Stimulated activated CD8-positive, alpha-beta memory T cell treated with anti-CD3 and anti-CD28 coated beads, Interleukin-4, amount 100 ng/mL, for 1 hour (primary cell): Measurements from ENCODE around the gene SAMD11.
"Not testable (repeated sequence)": the region's sequence is repeated elsewhere in the genome, so short reads cannot be mapped to it uniquely, and the experiment has no call there.

Experiments
- DNase-seq, 2 donors: peaks; one replicate each; pipeline ENCODE4 v3.0.0-alpha.2; 2020; ENCODE audit warnings: low read depth in 2 of 2, low spot score in 1 of 2

SAMD11 gene, protein sequence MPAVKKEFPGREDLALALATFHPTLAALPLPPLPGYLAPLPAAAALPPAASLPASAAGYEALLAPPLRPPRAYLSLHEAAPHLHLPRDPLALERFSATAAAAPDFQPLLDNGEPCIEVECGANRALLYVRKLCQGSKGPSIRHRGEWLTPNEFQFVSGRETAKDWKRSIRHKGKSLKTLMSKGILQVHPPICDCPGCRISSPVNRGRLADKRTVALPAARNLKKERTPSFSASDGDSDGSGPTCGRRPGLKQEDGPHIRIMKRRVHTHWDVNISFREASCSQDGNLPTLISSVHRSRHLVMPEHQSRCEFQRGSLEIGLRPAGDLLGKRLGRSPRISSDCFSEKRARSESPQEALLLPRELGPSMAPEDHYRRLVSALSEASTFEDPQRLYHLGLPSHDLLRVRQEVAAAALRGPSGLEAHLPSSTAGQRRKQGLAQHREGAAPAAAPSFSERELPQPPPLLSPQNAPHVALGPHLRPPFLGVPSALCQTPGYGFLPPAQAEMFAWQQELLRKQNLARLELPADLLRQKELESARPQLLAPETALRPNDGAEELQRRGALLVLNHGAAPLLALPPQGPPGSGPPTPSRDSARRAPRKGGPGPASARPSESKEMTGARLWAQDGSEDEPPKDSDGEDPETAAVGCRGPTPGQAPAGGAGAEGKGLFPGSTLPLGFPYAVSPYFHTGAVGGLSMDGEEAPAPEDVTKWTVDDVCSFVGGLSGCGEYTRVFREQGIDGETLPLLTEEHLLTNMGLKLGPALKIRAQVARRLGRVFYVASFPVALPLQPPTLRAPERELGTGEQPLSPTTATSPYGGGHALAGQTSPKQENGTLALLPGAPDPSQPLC

DNA sequence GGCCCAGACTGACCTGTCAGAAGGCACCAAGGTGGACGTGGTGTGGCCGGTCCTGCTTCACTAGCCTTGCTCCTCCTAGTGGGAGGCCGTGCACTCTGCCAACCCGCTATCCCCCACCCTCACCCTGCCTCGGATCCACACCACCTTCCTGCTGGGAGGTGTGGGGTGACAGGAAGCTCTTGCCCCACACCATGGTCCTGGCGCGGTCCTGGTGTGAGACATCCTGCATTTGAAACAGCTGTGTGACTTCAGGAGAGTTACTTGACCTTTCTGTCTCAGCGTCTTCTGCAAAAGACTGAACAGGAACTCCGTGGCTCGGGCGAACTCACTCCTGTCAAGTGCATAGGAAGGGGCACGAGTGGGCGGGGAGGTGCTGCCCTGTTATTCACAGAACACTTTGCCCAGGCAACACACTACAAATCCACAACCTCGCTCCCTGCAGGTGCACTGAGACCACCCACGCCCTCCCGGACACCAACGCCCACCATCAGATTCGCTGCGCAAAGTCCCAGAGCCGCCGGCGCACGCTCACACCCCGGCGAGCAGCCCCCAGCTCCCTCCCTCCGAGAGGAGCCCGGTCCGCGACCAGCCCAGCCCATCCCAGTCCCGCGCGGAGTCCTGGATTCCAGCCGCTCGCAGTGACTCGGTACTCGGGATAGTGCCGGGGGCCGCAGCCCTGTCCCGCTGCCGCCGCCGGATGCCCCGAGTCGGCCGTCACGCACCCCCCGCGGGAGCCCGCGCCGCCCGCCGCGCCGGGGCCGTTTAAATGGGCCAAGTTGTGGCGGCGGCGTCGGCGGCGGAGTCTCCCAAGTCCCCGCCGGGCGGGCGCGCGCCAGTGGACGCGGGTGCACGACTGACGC, at the start of gene SAMD11:
Gene SAMD11, plus strand, starts transcription at position 793 of the 860 bp plus-strand sequence. CDS start 509 bp downstream, outside the sequence.
- peak; percentile 22 to 30 for DNase-seq

GRCh38 chr1:876428-877208, 47.1 kb upstream of the SAMD11 start:
- DNase-seq = not testable (repeated sequence)

DNA sequence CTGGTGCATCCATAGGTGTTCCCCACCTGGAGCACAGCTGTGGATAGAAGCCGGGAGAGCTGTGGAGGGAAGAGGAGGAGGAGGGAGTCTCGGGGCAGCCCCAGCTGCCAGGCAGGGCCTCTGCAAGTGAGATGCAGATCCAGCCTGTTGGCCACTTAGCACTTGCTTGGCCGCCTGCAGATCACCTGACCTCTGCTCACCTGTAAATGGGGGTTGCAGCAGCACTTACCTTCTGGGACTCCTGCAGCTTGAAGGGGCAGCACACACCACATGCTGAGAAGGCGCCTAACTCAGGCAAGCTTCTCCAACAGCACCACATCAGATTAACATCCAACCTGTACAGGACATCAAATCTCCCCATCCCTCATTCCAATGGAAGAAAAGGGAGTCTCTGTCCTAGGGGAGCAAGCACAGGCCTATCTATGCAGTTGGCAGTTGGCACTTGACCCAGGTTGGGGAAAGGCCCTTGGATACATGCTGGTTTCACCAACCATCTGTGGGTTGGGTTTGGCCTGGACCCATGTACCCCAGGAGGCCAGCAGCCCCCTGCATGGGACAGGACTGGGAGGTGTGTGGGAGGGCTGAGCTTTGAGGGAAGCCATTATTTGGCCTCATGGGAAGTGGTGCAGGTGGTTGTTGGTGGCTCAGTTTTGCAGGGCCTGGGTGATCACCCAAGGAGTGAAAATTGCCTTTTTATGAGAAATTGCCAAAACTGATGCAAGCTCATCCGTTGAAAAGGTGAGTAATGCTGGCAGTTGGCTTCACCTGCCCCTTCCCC, 46.3 kb upstream of the SAMD11 start:
- not testable (repeated sequence) for DNase-seq

DNA sequence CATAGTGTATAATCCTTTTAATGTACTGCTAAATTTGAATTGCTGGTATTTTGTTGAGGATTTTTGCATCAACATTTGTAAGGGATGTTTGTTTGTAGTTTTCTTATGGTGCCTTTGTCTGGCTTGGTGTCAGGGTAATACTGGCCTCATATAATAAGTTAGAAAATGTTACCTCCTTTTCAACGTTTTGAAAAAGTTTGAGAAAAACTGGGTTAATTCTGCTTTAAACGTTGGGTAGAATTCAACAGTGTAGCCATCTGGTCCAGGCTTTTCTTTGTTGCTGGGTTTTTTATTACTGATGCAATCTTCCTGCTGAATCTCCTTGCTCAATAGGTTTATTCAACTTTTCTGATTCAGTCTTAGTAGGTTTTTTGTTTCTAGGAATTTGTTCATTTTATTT, 43.2 kb upstream of the SAMD11 start:
- not testable (repeated sequence) for DNase-seq

GRCh38 chr1:880915-881314, 42.8 kb upstream of the SAMD11 start:
- DNase-seq = not testable (repeated sequence)

DNA sequence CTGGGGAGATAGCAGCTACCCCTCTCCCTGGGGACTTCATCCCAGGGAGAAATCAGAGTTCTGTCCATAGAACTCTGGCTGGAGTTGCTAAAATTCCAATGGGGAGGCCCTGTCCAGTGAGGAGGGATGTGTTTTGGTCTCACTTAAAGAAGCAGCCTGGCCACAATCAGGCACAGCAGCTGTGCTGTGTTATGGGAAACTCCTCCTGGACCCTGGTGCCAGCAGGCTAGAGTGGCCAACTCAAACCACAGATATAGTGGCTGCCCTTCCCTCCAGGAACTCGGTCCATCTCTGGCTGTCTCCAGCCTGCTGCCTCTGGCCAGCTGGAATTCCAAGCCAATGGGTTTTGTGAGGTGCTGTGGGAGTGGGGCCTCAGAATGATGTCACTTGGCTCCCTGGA, 37.4 kb upstream of the SAMD11 start:
- DNase-seq = no peak

- DNase-seq = no peak
Observed at GRCh38 chr1:886760-887159, 37.0 kb upstream of the SAMD11 start.

DNA sequence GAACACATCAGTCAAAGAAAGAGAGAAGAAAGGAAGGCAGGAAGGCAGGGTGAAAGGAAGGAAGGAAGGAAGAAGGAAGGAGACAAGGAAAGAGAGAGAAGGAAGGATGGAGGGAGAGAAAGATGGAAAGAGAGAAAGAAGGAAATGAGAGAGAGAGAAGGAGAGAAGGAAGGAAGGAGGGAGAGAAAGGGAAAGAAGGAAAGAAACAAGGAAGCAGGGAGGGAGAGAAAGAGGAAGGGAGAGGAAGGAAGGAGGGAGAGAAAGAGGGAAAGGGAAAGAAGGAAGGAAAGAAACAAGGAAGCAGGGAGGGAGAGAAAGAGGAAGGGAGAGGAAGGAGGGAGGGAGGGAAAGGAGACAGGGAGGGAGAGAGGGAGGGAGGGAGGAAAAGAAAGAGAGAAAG, 35.4 kb upstream of the SAMD11 start:
- DNase-seq = no peak

DNA sequence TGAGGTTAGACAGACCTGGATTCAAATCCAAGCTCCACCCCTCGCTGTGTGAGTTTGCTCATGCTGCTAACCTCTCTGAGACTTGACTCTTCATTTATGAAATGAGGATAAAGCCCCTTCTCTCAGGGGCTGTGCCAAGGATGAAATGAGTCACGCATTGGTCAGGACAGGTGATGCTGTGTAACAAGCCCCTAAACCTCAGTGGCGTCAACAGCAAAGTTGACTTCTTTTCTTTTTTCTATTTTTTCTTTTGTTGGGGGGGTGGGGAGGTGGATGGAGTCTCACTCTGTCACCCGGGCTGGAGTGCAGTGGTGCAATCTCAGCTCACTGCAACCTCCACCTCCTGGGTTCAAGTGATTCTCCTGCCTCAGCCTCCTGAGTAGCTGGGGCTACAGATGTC, 33.9 kb upstream of the SAMD11 start:
- DNase-seq = not testable (repeated sequence)

- not testable (repeated sequence) for DNase-seq
Observed at GRCh38 chr1:890234-890633, 33.5 kb upstream of the SAMD11 start.

GRCh38 chr1:890661-891060, 33.1 kb upstream of the SAMD11 start:
- no peak for DNase-seq

DNA sequence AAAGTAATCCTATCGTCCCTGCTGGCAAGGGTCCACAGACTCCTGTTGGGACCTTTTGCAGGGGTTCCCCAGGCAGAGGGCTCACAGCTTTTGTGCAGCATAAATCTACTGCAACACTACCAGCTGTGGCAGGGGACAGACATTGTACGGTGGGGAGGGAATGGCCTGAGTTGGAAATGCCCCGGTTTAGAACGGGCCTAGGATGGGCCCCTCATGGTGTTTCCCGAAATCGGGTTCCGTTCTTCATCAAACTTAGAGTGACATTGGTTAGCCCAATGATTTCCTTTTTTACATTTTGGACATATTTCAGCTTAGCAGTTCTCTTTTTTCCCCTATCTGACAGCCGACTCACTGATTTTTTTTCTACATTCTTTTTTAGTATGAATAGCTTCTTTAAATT, 26.5 kb upstream of the SAMD11 start:
- DNase-seq = no peak

GRCh38 chr1:897951-898350, 25.8 kb upstream of the SAMD11 start:
- not testable (repeated sequence) for DNase-seq

GRCh38 chr1:899636-900317, 23.9 kb upstream of the SAMD11 start:
- no peak for DNase-seq

DNA sequence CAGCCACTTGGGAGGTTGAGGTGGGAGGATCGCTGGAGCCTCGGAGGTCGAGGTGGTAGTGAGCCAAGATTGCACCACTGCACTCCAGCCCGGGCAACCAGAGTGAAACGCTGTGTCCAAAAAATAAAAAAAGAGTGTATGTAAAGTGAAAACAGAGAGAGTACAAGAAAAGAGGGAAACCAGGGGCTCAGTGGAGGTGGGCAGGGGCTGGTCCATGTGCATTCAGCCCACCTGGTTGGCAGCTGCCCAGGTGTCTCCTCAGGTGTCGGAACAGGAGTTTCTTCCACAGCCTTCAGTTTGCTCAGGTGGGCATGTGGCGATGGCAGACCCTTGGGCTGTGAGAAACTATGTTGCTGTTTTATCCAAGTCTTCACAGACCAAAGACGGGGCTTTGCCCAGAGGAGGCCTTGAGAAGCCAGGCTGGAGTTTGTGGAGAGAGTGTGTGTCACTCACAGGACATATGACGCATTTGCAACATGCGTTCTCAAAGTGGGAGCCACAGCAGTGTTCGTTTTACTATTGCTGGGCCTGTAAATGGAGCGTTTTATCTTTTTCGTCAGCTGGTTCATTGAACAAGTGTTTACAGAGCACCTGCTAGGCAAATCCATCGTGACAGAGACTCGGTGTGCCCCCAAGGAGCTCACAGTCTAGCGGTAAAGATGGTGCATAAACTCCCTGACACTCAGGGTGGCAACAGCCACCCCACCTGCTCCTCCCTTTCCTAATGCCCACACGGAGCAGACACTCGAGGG, 22.4 kb upstream of the SAMD11 start:
- no peak for DNase-seq

DNA sequence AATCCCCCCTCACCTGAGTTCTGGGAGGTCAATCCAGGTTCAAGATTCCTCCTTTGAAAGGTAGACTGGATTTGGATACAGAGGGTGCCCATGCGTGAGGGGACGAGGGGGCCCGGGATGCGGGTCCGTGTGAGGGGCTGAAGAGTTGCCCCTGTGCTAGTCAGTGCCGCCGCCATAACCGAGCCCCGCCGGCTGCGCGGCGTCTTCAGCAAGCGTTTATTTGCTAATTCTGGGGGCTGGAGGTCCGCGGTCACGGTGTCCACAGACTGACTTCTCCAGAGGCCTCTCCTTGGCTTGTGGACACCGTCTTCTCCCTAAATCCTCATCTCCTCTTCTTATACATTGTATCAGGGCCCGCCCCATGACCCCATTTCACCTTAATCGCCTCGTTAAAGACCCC, 20.9 kb upstream of the SAMD11 start:
- DNase-seq = no peak

DNA sequence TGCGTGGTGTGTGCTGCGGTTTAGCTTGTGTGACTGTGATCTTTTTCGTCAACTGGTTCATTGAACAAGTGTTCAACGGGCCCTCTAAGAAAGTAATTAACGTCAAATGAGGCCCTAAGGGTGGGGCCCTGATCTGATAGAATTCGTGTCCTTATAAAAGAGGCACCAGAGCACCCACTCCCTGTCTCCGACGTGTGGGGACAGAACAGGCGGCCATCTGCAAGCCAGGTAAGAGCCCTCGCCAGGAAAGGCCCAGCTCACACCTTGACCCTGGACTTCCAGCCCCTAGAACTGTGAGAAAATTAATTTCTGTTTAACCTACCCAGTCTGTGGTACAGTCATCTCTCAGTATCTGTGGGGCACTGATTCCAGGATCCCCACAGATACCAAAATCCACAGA, 20.4 kb upstream of the SAMD11 start:
- DNase-seq = no peak

DNA sequence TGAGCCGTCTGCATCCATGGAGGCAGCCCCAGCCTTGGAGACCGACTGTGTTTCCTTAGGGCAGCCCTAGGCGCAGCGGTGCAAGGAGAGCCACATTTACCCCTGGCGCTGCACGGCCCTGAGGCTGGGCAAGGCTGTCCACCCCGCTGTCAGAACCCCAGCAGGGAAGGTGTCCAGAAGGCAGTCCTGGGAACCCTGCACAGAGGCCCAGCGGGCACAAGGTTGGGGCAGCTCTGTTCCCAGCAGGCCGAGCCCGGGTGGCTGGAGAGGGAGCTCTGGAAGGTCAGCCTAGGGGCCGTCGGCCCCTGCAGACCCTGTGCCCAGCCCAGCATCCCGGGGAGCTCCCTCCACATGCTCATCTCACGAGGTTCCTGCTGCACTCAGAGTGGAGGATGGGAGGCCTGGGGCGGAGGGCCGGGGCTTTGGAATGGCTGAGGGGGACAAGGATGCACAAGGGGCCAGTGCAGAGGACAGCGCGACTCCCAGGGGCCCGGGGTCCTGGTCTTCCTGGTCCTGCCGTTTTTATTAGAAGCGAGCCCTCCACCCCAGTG, 19.9 kb upstream of the SAMD11 start:
- DNase-seq = no peak
